ENCODE data around the gene SBF1.

Gene SBF1

DNA sequence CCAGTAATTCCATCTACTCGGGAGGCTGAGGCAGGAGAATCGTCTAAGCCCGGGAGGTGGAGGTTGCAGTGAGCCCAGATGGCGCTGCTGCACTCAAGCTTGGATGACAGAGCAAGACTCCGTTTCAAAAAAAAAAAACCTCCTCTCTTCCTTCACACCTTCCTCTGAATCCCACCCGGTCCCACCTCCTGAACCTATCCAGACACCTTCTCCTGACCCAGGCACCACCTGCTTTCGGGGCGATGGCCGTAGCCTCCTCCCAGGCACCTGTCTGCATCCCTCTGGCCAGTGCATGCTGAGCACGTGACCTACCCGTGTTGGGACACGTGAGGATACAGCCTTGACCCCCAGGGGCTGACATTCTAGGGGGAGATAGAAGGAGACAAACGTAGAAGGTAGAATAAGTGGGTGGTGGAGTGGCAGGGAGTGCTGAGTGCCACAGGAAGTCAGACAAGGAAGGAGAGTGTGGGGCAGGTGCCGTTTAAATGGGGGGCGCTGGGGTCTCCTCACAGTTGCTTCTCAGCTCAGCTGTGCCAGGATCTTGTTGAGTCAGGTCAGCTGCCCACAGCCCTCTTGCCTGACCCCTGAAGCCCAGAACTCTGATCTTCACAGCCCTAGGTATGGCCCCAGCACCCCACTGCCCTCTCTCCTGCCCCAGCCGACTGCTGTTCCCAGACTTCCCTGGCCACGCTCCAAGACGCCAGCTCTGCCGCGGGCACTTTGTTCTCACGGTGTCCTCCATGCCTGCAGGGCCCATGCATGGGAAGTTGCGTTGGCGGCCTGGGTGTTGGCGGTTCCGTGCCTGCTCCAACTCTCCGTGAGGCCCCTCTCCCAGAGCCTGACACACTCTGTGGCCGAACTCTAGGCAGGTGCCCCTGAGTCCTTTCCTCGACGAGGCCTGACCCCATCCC, 10.6 kb upstream of the SBF1 start:
- no peak for DNase-seq

DNA sequence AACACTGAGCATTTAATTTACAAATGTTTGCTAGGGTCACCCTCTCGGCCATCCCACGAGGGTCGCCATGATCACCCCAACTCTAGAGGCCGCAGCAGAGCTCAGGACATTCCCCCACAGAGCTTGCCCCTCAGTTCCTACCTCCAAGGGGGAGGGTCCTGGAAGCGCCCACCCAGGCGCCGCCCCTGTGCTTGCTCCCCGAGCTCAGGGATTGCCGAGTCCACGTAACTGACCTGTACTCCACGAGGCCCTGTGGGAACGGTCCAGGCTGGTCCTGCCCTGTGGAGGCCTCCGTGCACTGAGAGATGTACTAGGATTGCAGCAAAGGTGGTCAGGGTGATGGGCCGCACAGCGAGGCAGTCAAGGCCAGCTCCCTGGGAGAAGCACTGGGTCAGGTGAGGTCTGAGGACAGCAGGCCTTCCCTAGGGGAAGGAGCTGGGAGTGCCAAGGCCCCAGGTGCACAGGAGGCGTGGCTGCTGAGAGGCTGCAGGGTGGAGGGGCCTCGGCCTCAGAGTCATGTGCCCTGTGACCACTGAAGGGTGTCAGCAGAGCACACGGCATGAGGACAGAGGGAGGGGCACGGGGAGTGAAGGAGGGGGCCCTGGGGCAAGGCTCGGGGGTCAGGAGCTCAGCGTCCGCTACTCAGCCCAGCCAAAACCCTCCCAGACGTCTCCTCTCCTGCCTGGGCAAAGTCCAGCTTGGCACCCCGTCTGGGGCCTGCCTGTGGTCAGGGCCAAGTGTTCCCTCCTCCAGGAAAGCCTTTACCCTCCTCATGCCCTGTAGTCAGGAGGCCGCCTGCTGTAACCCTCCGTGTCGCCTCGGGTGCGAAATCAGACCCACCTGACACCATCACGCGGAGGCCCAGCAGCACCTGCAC, 9.4 kb upstream of the SBF1 start:
- DNase-seq: no peak

DNA sequence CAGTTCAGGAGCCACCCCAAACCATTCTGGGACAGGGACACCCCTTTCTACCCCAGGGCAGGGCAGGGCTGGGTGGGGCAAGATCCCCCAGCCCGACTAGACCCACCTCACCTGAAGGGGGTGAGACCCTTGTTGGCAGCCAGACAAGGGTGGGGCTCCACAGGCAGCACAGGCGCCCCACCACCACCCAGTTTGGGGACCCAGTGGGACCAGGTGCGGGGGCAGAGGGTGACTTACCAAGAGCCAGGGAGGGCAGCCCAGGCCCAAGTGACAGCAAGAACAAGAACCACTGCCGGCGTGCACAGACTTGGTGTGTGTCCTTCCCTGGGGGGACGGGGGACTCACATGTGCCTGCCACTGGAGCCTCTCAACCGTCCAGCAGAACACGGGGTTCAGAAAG, 8.7 kb upstream of the SBF1 start:
- DNase-seq: no peak

DNA sequence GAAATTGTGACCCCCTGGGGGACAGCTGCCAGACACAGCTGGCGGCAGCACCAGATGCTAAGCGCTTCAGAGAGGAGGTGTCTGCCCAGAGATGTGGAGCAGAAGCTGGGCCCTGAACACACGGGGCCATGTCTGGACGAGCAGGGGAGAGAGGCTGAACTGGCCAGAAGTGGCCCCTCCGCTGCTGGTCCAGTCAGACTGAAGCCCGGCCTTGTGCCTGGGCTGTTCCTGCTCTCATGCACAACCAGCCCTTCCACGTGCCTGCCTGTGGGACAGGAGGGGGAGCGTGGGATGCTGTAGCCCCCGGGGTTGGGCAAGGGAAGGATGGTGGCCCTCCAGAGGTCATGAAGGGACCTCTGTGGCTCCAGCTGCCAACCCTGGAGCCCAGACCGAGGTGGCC, 8.3 kb upstream of the SBF1 start:
- no peak for DNase-seq

DNA sequence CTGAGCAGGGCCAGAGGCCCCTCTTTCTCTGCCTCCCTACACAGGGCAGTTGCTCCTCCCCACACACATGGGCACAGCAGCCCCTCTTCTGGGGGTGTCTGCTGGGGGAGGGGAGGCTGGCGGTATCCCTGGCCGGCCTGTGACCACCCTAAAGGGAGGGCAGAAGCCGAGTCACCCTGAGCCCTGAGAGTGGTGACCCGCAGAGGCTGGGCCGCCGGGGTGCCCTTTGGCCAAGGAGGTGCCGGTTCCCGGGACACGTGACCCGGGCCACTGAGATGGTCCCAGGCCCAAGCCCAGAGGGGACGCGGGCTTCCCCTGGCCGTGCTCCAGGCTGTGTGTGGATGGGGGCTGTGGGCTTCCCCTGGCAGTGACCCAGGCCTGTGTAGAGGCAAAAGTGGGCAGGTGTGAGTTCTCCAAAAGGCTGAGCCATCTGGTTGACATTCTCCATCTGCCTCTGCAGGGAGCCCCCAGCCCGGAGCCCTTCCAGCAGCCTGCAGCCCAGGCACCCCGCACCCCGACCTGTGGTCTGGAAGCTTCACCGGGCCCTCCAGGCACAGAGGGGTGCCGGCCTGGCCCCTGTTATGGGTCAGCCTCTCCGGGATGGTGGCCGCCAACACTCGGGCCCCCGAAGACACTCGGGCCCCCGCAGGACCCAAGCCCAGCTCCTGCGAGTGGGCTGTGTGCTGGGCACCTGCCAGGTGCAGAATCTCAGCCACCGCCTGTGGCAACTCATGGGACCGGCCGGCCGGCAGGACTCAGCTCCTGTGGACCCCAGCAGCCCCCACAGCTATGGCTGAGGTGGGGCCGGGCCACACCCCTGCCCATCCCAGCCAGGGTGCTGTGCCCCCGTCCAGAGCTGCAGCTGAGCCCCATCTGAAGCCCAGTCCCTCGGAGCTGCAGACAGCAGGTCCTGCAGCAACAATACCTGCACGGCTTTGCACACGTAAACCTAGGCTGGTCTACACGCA, 7.6 kb upstream of the SBF1 start:
- DNase-seq: peak; percentile 39

DNA sequence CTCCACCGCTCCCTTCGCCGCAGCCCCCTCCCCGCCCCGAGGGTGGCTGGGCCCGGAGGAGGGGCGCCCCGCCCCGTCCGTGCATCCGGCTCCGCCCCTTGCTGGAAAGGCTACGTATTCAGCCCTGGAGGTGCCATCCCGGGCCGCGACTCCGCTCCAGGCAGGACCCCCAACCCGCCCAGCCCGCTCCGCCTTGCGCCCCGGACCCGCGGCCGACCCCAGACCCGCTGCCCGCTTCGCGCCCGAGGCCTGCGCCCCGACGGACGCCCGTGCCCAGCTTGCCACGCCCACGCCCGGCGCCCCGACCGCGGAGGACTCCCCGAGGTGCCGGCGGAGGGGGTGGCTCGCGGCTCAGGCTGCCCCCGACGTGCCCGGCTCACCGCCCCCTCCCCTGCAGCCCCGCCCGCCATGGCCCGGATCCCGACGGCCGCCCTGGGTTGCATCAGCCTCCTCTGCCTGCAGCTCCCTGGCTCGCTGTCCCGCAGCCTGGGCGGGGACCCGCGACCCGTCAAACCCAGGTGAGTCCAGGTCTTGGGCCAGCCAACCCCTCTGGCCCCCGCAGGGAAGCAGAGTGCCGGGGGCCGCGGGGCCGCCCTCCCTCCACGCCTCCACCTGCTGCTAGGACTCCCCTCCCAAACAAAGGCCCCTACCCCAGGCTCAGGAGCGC, 6.7 kb upstream of the SBF1 start, which contains the start of gene ADM2:
TSS of gene ADM2 (plus strand) at position 104 of the 667 bp plus-strand sequence. CDS start at position 409, 305 bp downstream.
- no peak for DNase-seq

DNA sequence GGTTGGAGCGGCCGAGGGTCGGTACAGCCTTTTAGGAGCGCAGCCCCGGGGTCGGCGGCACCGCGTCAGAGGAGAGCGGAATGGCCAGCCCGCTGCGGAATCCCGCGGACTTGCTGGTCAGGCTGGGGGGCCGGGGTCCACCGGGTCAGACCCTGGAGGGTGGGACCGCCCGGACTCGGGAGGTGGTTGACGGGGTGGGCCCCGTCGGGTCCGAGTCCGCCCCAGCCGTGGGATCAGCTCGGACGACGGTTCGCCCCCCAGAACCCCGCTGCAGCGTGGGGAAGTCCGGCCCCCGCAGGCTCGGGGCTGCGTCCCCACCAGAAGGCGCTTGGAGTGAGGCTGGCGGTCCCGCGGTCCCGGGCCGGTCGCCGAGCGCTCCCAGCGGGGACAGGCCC, 6.2 kb upstream of the SBF1 start:
- DNase-seq: no peak

DNA sequence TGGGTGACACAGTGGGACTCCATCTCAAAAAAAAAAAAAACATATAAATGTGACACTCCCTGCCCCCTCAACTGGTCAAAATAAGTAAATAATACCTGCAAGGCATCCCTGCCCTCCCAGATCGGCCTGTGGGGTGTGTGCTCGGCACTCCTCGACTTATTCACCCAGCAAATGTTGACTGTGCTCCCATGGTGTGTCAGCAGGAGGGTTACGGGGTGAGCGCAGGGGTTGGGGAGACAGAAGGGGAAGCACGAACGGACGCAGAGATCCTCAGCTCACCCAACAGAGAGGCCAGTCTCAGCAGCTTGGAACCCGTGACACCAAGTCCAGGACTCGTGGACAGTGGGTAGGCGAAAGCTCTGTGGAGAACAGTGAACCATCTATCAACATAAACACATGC, 4.9 kb upstream of the SBF1 start:
- no peak for DNase-seq

DNA sequence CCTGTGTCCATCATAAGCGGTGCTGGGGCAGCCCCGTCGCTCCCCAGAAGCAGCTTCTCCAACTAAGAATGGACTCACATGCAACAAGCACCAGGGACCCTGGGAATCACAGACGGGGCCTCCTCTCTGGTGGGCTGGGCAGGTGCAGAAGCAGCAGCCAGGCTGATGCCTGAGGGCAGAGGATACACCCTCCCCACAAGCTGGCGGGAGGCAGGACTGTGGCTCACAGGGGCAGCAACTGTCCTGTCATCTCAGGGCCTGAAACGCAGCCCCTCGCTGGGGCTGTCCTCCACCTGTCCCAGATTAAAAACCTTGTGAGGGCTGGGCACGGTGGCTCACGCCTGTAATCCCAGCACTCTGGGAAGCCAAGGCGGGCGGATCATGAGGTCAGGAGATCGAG, 3.1 kb upstream of the SBF1 start:
- no peak for DNase-seq

DNA sequence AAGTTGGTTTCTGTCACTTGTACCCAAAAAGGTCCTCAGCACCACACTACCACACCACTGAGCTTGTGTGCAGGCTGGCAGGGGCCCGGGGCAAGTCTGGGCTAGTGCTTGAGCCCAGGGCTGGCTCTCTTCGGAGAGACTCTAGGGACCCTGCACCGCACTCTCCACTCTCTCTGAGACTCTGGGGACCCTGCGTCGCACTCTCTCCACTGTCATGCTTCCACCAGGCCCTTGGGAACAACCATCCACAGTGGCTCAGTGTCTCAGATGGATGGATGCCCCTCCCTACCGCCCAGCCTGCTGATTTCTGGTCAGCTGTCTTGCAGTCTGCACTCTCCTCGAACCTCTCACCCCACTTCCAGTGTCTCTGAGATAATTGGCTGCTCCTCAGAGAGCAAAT, 2.0 kb upstream of the SBF1 start:
- DNase-seq: no peak

DNA sequence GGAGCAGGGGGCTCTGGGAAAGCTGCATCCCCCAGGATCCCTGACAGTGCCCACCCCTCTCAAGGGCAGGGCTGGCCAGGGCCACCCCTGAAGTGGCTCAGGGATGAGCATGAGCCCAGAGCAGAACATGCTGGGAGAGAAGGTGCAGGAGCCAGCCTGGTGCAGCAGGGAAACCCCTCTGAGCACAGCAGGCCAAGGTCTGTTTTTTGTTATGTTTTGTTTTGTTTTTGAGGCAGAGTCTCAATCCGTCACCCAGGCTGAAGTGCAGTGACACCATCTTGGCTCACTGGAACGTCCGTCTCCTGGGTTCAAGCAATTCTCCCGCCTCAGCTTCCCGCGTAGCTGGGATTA, 792 bp upstream of the SBF1 start:
- no peak for DNase-seq

DNA sequence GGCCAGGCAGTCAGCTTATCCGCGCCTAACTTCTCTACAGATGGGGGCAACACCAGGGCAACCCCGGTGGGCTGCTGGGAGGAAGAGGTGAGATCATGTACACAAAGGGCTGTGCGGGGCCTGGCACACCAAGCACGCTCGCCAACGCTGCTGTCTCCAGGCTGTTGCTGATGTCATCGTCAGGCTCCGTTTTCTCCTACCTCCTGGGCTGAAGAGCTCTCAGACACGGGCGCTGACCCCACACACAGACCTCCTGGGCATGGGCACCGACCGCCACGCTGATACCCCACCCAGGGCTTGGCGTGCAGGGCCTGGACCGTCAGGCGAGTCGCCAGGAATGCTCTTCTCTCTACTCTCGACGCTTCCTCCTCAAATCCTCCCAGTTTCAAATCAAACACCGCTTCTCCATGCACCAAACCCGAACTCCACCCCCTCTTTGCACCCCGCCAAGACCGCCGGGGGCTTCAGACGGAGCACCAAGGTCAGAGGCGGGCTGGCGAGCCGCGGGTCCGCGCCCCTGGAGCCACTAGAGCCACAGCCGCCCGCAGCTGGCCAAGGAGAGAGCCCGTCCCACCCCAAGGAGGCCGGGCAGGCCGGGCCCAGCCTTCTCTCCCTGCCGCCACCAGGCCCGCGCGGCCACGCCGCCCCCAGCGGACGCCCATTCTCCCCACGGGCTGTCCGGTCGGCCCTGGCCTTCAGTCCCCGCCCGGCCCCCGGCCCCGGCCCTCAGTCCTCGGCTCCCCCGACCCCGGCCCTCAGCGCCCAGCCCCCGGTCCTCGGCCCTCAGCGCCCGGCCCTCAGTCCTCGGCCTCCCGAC, 772 bp downstream of the SBF1 start:
- peak; percentile 12 for DNase-seq

DNA sequence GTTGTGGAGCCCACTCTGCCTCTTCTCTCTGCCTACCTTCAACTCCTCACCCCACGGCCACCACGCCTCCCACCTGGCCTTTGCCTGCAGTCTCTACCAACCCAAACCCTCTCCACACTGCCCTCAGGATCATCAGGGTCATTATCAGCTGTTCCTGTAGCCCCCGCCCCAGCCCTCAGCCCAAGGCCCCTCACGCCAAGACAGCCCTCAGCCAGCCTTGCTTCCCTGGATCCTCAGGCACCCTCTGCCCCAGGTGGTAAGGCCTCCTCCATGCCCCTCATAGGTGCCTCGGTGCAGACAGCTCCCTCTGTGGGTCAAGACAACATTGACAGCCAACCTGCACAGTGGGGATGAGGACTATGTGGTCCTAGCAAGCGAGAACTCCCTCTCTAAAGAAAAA, 1.7 kb downstream of the SBF1 start:
- DNase-seq: no peak

DNA sequence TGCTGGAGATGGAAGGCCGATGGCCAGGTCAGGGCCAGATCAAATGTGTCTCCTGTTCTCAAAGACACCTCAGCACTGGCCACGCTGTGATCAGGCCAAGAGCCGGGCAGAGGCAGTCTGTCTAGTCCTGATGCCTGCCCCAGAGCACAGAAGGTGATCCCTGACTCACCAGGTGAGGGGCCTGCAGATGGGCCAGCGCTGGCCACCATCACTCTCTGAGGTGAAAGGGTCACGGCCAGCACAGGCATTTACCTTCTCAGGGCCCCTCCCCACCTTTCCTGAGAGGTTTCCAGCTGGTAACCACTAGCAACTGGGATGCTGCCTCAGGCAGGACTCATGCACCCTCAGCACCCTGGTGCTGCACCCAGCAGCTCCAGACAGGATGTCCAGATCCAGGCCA, 2.9 kb downstream of the SBF1 start:
- DNase-seq: no peak

DNA sequence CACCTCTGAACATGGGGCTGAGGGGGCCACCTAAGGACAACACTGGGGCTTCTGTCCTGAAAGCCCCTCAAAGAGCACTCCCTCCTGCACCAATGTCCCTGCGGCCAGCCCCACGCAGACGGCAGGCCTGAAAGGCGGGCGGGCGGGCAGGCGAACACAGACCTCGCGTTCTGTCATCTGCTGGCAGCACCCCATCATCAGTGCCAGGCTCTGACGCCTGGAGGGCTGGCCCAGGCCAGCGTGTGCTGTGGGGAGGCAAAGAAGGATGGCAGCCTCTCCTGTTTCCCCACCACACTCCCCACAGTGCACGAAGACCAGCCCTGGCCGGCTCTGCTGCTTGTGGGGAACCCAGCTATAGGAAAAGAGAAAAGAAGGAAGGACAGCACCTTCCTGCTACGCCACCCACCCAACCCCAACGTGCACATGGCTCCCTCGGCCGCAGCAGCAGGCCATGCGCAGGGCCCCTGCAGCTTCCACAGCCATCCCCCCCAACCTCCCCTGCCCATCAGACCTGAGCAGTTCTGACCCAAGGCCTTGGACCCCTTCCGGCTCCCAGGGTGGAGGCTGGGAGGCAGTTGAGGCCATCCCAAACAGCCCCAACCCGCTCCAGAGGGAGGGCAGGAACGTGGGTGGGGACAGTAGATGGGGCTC, 3.5 kb downstream of the SBF1 start:
- DNase-seq: no peak

DNA sequence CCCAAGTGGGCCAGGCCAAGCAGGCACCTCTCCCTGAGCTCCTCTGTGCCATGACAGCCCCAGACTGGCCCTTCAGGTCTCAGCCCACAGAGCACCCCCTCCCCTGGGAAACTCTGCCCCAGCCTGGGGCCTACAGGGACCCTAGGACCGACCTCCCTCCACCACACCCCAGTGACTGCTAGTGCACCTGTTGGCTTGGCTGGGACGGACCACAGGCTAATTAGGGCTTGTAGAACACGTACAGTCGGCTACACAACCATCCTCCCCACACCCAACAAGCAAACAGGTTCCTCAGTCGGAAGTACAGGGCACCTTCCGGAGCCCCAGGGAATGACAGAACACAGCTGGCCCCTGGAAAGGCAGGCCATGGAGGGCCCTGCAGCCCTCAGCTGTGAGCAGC, 4.3 kb downstream of the SBF1 start:
- no peak for DNase-seq

DNA sequence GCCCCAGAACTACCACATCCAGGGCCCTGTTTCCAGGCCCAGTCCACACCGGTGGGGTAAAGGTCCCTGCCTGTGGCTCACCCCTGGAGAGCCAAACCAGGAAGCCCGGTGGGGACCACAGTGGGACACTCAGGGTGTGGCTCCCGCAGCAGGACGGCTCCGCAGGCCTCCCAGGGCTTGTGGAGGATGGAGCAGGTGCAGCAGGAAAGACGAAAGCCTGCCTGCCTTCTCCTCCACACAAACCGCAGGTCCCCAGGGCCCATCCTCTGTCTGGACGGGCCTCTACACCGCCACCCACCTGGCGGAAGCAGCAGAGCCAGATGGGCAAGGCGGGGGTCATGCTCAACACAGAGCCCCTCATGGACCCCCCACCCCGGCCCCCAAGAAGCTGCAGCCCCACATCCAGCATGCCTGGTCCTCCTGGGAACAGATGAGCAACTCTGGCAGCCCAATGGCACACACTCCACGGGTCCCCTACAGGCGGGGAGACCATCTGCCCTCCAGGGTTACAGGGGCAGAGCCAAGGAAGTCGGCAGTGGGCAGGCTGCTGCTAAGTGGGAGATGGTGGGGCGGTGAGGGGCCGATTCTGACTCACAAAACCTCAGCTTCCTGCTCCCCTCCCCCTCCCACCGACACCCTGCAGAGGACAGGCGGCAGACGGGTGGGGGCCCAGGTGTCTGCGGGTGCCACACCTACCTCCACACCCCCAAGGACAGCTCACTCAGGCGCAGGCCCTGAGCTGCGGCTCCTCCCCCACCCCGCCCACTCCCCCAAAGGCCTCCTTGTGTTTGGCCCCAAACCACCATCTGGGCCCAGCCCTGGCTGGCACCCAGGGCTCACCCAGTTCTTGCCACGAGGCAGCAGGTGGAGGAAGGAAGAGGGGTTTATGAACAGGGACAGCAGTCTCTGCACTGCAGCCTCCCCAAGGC, 5.2 kb downstream of the SBF1 start:
- peak; percentile 76 for DNase-seq

DNA sequence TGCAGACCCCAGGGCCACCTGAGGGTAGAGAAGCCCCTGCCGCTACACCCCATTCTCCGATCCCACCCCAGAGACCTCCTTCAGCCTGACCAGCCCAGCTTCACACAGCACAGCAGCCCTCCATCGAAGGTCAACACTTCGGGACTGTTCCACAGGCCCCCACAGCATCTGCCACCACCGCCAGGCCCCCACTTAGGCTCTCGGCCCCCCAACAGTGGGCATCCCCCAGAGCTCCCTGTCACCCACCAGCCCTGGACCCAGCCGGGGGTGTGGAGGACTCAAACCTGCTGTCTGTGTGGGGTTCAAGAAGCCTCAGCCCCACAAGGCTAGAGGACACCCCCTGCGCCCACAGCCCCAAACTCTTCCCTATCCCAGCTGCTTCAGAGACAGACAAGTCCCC, 6.2 kb downstream of the SBF1 start:
- no peak for DNase-seq

DNA sequence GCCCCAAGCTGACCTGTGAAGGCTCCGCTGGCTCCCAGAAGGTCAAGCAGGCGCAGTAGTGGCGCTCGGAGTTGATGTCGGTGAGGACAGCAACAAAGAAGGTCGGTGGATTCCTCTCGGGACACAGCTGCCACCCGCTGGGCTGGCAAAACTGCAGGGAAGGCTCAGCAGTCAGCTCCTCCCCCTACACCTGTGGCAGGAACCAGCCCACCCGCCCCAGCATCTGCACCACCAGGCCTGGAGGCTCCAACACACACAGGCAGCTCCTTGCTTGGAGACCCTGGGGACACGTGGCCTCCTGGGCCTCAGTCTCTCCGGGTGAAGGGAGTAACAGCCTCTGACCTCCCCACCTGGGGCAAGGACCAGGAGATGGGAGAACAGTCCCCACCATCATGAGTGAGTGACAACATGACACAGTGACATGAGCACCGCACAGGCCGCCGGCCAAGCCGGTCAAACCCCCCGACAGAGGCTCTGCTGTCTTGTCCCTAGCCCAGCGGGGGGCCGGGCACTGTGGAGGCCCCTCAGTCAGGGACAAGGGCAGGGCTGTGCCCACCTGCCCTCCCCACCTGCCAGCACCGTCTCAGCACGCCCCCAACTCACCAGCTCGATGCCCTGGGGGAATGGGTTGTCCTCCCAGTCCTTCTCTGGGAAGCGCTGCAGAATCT, 6.9 kb downstream of the SBF1 start:
- DNase-seq: no peak
